G401.6 (cell line): ENCODE results near the gene PLEKHM2.
"Not testable (repeated sequence)": the region's sequence is repeated elsewhere in the genome, so short reads cannot be mapped to it uniquely, and the experiment has no call there.

Experiments used
- FAIRE-seq: peaks from 2 replicates; lab custom pipeline; 2012; peaks lifted over from hg19 to GRCh38; lab: Jason Lieb, UNC

PLEKHM2 gene

GRCh38 chr1:15684042-15684461, at the start of gene PLEKHM2:
PLEKHM2 (plus strand) TSS chr1:15684320; CDS start chr1:15684559, 239 bp downstream.
- no peak for FAIRE-seq

- FAIRE-seq, result no peak
These were observed 47.7 kb upstream of the PLEKHM2 start for GRCh38 chr1:15636436-15636835.

GRCh38 chr1:15637826-15638225, 46.3 kb upstream of the PLEKHM2 start:
- no peak for FAIRE-seq

- FAIRE-seq, result no peak
These were observed 44.9 kb upstream of the PLEKHM2 start for GRCh38 chr1:15639262-15639661.

- no peak for FAIRE-seq
These were observed 44.2 kb upstream of the PLEKHM2 start for GRCh38 chr1:15639931-15640330.

- FAIRE-seq, result no peak
These were observed 43.5 kb upstream of the PLEKHM2 start for GRCh38 chr1:15640667-15641066.

- no peak for FAIRE-seq
These were observed 34.2 kb upstream of the PLEKHM2 start for GRCh38 chr1:15649937-15650336.

GRCh38 chr1:15650433-15650832, 33.7 kb upstream of the PLEKHM2 start:
- no peak for FAIRE-seq

- not testable (repeated sequence) for FAIRE-seq
These were observed 32.0 kb upstream of the PLEKHM2 start for GRCh38 chr1:15652130-15652529.

GRCh38 chr1:15654091-15654690, 29.9 kb upstream of the PLEKHM2 start:
- FAIRE-seq, result no peak

GRCh38 chr1:15656464-15656863, 27.7 kb upstream of the PLEKHM2 start:
- no peak for FAIRE-seq

- FAIRE-seq, result no peak
These were observed 27.1 kb upstream of the PLEKHM2 start for GRCh38 chr1:15657021-15657420.

- no peak for FAIRE-seq
These were observed 24.0 kb upstream of the PLEKHM2 start for GRCh38 chr1:15660151-15660550.

- no peak for FAIRE-seq
These were observed 21.6 kb upstream of the PLEKHM2 start for GRCh38 chr1:15662477-15662876.

GRCh38 chr1:15663925-15664324, 20.2 kb upstream of the PLEKHM2 start:
- no peak for FAIRE-seq

GRCh38 chr1:15667362-15667761, 16.8 kb upstream of the PLEKHM2 start:
- FAIRE-seq, result no peak

GRCh38 chr1:15668089-15668754, 15.9 kb upstream of the PLEKHM2 start:
- FAIRE-seq, result peak; percentile 41

- FAIRE-seq, result no peak
These were observed 15.0 kb upstream of the PLEKHM2 start for GRCh38 chr1:15669074-15669473.

GRCh38 chr1:15669864-15670263, 14.3 kb upstream of the PLEKHM2 start:
- FAIRE-seq, result no peak

GRCh38 chr1:15671430-15671829, 12.7 kb upstream of the PLEKHM2 start:
- no peak for FAIRE-seq

GRCh38 chr1:15674386-15675159, 9.5 kb upstream of the PLEKHM2 start:
- no peak for FAIRE-seq

- no peak for FAIRE-seq
These were observed 8.1 kb upstream of the PLEKHM2 start for GRCh38 chr1:15676010-15676409.
